Activated naive CD4-positive, alpha-beta T cell treated with Interleukin-2 at 50 U/mL for 16 hours (primary cell): ENCODE results near the gene DGLUCY.
"Not testable (repeated sequence)": the region's sequence is repeated elsewhere in the genome, so short reads cannot be mapped to it uniquely, and the experiment has no call there.

Source experiments
- DNase-seq: peaks from one replicate; pipeline ENCODE4 v3.0.0-alpha.2; 2020

The DGLUCY gene

DNA sequence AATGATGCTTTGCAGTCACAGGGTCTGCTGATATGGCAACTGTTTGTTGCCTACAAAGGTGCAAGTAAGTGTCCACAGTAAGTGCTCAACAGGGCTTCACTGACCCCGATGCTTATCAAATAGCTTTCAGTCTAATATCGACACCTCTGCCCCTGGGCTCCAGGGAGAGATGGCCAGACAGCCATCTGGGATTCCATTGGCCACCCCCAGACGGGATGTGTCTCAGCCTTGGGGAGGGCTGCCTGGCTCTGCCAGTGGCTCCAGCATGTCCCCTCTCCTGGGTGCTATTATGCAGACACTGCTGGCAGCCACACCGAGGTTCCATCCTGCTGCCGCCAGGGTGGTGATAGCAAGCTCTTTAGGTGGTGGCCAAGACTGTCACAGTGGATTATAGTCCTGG is 57.4 kb downstream of the DGLUCY start:
- DNase-seq = no peak

DNA sequence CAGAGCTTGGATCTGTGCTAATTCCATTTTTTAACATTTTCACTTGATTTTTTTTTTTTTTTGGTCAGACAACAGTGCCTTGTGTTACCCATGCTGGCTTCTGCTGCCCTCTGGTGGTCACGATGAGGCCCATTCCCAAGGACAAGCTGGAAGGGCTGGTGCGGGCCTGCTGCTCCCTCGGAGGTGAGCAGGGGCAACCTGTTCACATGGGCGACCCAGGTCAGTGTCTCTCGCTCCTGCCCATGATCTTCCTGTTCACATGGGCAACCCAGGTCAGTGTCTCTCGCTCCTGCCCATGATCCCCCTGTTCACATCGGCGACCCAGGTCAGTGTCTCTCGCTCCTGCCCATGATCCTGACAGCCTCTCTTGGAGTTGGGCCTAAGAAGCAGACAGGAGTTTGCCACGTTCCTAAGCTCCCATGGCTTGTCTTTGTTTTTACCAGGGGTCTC is 59.4 kb downstream of the DGLUCY start:
- DNase-seq = peak; percentile 81

DNA sequence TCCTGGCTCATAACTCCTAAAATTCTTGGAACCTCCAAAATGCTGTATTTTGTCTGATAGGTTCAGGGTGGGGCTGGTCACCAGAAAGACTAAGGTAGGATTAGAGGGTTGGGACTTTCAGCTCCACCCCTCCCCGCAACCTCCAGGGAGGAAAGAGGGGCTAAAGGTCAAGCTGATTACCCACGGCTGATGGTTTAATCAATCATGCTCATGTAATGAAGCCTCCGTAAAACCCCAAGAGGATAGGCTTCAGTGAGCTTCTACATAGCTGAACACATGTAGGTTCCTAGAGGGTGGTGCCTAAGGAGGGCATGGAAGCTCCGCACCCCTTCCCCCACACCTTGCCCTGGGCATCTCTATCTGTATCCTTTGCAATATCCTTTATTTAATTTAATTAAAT is 60.0 kb downstream of the DGLUCY start:
- DNase-seq = no peak

GRCh38 chr14:91175291-91176201 is 61.7 kb downstream of the DGLUCY start:
- no peak for DNase-seq

- DNase-seq = peak; percentile 67
Measured at GRCh38 chr14:91177073-91178034, 63.5 kb downstream of the DGLUCY start.

GRCh38 chr14:91180611-91181010 is 66.7 kb downstream of the DGLUCY start:
- no peak for DNase-seq

DNA sequence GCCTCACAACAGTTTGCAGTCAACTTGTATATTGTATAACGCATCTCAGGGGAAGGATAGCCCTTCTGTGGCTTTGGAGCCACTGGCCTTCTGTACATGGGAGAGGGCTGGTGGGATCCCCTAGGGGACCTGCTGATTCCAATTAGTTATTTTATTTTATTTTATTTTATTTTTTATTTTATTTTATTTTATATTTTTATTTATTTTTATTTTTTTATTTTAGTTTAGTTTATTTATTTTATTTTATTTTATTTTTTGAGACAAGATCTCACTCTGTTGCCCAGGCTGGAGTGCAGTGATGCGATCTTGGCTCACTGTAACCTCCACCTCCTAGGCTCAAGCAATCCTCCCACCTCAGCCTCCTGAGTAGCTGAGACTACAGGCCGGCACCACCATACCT is 68.9 kb downstream of the DGLUCY start:
- DNase-seq = not testable (repeated sequence)

DNA sequence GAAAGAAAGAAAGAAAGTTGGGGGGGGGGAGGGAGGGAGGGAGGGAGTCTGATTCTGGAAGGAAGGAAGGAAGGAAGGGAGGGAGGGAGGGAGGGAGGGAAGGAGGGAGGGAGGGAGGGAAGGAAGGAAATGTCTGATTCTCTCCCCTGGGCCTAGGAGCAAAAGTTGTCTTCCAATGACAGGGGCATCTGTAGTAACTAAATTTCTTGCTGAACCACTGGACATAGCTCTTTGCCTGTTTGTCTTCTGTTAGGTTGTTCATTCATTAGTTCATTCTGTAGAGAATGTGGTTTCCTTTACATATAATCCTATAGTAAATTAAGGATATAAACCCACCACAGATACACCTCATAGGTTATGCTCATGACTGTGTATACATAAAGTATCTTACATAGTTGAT is 70.7 kb downstream of the DGLUCY start:
- DNase-seq = no peak

DNA sequence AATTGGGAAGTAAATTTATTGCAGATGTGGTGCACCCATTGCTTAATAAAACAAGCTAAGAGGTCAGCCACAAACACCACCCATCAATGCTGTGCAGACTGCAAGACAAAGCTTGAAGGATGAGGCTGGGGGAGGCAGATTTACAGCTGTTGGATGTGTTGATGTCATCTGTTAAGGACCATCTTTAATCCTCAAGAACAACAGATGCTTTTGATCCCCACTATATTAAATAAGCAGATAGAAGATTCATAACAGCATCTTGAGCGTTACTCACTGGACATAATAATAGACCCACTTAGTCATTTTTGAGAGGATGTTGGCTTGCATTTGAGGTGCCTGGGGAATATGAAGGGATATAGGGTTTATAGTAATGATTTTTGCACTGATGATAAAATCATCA is 71.8 kb downstream of the DGLUCY start:
- DNase-seq = no peak

- DNase-seq = no peak
Measured at GRCh38 chr14:91186515-91187066, 72.7 kb downstream of the DGLUCY start.

- DNase-seq = no peak
Measured at GRCh38 chr14:91187271-91187670, 73.4 kb downstream of the DGLUCY start.

- DNase-seq = no peak
Measured at GRCh38 chr14:91190853-91191252, 77.0 kb downstream of the DGLUCY start.

- no peak for DNase-seq
Measured at GRCh38 chr14:91193069-91193468, 79.2 kb downstream of the DGLUCY start.

DNA sequence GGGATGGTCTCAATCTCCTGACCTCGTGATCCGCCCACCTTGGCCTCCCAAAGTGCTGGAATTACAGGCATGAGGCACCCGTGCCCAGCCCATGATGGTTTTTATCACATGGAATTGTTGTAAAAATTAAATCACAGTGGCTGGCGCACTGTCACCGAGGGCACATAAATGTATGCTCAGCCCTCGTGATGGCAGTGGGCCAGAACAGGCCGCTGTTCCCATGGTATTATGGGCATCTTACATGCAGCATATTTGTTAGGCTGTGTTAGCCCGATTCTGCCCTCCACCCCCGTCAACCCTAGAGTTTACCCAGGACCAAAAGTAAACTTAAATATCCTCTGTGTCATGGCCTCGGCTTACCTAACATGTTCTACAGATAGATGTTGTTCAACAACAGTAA is 82.0 kb downstream of the DGLUCY start:
- no peak for DNase-seq

DNA sequence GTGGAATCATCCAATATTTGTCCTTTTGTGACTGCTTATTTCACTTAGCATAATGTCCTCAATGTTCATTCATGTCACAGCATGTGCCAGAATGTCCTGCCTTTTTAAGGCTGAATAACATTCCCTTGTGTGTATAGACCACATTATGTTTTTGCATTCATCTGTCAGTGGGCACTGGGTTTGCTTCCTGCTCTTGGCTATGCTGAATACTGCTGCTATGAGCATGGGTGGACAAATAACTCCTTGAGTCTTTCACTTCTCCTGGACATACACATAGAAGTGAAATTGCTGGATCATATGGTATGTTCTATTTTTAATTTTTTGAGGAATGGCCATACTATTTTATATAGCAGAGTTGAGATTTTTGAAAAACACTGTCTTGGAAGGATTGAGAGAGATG is 83.8 kb downstream of the DGLUCY start:
- DNase-seq = no peak

- not testable (repeated sequence) for DNase-seq
Measured at GRCh38 chr14:91200802-91201201, 86.9 kb downstream of the DGLUCY start.

DNA sequence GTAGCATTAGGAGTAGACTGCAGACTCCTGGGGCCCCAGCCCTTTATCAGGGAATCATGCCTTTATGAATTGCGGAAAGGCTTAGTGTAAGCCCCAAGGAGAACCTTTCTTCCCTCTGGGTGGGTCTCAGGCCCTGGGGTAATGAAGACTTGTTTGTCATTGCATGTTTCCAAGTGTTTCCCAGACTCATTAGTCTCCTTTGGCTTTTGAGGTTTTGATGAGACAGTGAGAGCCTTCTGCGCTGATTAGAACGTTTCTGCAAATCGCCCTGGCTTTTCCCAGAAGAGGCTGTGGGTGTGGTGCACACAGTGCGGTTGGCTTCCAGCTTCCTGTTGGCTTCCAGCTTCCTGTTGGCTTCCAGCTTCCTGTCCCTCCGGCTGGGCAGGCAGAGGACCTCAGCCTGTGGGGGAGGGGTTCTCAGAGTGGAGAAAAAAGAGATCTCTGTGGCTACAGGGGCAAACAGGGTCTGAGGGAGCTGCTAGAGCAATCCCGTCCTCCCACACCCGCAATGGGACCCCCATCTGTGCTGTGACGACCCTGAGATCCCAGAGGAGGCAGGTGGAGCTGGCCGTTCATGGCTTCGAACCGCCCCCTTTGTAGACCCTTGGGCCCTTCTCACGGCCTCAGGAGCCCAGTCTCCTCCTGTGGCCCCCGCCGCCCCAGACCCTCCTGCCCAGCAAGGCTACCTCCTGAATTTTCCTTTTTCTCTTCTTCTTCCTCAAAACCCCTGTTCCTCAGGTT is 88.5 kb downstream of the DGLUCY start:
- DNase-seq = no peak

DNA sequence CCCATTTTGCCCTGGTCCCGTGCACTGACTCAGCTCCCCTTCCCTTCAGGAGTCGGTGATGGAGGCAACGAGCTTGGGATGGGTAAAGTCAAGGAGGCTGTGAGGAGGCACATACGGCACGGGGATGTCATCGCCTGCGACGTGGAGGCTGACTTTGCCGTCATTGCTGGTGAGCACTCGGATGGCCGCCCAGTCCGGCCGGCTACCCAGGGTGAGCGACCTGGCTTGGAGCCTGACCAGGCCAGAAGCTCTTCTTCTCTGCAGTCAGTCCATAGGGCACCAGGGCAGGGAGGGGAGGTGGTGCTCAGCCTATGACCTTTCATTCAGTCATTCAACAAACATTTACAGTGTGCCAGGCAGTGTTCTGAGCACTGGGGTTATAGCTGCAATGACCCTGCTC is 90.8 kb downstream of the DGLUCY start:
- DNase-seq = no peak

GRCh38 chr14:91205459-91205858 is 91.6 kb downstream of the DGLUCY start:
- no peak for DNase-seq

- no peak for DNase-seq
Measured at GRCh38 chr14:91207008-91207407, 93.1 kb downstream of the DGLUCY start.

- DNase-seq = no peak
Measured at GRCh38 chr14:91211017-91211416, 97.1 kb downstream of the DGLUCY start.

DNA sequence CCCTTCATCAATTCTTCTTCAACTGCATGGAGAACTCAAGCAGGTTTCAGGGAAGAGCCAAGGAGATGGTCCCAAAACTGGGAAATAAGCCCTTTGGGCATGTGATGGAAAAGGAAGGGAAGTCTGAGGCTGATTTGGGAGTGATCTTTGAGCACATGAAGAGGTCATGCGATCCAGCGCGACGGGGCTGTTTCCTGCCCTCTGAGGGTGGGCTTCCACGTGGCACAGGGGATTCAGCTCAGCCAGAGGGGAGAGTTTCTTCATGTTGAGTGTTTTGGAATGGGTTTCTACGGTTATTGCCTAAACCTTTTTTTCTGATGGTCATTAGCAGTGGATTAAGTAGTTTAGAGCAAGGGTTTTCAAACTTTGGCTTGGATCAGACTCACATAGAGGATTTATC is 100.4 kb downstream of the DGLUCY start:
- no peak for DNase-seq

- DNase-seq = no peak
Measured at GRCh38 chr14:91215381-91215780, 101.5 kb downstream of the DGLUCY start.
